HG03469 (cell line): ENCODE data around the gene UNKL.

Source experiments
- ATAC-seq: cut with Tn5 transposase; IDR thresholded peaks from one replicate; pipeline ENCODE4 v1.9.1; 2021; ENCODE audit warnings: mild to moderate bottlenecking, moderate library complexity, moderate number of reproducible peaks; ENCODE audit not compliant: unreplicated experiment

The UNKL gene

DNA sequence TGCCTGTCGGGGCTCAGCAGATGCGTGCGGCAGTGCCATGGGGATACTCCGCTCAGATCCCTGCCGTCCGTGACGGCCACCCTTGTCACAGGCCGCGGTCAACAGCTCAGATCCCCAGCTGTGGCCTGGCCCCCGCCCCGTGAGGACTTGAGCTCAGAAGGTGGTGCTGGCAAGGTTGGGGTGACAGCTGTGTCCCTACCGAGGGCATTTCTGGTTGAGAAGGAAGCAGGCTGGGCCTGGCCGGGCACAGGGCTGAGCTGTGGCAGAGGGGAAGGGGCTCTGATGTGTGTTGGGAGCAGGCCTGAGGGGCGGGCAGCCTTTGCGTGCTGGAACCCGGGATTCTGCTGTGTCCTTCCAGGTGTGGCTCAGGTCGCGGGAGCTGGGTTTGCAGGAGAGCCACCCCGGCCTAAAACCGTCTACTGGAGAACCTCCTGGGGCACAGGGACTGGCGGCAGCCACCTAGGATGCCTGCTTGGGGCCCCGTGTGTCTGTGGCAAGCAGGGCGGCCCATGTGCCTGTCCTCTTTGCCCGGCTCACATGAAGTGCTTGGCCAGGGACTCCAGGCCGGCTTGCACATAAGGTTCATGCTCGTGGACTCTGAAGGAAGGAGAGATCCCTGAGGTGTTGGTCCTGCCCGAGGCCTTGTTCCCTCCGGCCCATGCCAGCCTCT, 100.0 kb downstream of the UNKL start:
- ATAC-seq, result no peak

DNA sequence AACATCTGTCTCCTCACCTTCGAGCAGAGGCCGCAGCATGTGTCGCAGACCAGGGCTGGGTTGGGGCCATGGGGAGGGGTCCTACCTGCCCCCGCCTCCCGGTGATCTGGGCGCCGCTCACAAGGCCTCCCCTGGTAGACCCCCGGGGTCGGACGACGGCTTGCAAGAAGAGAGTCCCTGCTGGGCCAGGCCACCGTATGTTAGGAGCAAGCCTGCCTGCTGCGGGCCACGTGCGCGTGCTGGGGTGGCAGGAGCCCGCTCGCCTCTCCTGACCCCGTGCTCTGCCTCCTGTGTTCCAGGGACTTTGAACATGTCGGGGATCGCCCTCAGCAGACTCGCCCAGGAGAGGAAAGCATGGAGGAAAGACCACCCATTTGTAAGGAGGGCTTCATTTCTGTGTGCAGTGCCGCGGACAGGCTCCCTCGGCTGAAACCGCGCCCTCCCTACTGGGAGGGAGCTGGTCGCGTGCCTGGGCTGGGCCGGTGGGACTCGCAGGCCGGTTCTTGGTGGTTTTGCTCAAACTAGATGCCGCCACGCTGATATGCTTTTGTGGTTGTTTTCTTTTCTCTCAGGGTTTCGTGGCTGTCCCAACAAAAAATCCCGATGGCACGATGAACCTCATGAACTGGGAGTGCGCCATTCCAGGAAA, 100.7 kb downstream of the UNKL start:
- ATAC-seq, result no peak
